ENCODE measurements around the gene P2RX2. TPM values are rescaled to one million over a fixed set of nuclear protein-coding genes. Genes with fewer than 3 reads are reported as not detected.
A peak's percentile ranks its signal among the peaks of the same experiment; 100 is the strongest.

P2RX2 gene
- total RNA-seq, 1 donor: not detected

DNA sequence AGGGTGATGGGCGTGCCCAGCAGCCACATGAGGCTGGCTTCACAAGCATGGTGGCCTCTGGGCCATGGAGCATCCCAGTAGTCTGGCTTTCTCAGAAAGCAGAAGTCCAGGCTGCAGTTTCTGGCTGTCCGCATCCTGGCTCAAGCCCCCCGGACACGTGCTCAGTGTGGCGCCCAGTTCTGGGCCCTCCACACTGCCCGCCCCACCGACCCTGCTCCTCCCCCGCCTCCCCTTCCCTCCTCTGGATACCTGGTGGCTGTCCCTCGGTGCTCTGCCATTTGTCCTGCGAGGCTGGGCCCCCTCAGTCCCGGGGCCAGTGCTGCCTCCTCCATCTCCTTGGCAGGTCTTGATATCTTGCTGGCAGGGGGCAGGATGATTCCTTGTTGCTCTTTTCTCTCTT, 39.8 kb upstream of the P2RX2 start:
- TF ChIP-seq CTCF (IDR thresholded peaks at IDR 0.05; ENCODE audit: insufficient read depth, low read depth, low read length): no peak
- DNase-seq (ENCODE audit: low read depth): no peak
- no peak overlapping the region for H3K4me3 ChIP-seq (ENCODE audit: low read depth, low read length)

DNA sequence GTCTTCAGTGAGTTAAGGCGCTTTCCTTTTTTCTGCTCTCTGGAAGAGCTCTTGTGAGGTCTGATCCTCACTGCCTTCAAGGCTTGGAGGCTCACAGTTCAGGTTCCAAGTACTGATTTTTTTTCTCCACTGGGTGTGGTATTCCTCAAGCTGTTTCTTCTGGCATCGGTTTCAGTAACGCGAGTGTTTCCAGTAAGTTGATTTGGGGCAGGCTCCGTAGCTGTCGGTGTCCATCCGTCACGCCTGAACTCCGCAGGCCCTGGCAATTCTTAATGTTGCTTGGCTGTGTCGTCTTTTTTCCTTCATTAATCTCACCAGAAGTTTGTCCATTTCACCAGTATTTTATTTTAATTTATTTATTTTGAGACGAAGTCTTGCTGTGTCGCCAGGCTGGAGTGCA, 38.8 kb upstream of the P2RX2 start:
- no peak for DNase-seq (ENCODE audit: low read depth)
- no peak overlapping the region for H3K4me3 ChIP-seq (ENCODE audit: low read depth, low read length)
- TF ChIP-seq CTCF (IDR thresholded peaks at IDR 0.05; ENCODE audit: insufficient read depth, low read depth, low read length): no peak

DNA sequence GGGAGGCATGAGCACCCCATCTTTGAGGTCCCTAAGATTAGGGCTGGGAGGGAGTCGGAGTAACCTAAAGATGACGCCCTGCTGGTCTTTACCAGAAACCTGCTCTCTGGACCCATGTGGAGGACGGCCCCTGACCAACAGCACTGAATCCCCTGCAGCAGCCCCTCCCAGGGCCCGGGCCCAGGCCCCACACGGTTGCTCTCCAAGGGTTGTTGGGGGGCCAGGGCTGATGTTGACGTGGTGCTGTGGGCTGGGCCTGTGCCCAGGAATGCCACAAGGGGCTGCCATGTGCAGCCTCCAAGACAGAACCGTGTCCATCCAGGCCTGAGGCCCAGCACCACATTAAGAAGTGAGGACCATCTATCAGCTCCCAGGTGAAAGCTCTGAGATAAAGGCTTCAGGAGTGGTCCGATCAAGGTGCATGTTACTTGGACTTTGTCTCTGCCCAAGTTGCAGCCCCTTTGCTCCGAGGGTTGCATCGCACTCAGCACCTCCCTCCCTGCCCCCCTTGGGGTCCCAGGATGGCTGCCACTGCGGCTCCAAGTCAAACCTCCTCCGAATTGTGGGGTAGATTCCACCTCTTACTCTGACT, 37.8 kb upstream of the P2RX2 start:
- DNase-seq (ENCODE audit: low read depth): no peak
- no peak for TF ChIP-seq CTCF (IDR thresholded peaks at IDR 0.05; ENCODE audit: insufficient read depth, low read depth, low read length)
- no peak overlapping the region for H3K4me3 ChIP-seq (ENCODE audit: low read depth, low read length)

- H3K4me3 ChIP-seq (ENCODE audit: low read depth, low read length): no peak overlapping the region
- TF ChIP-seq CTCF (IDR thresholded peaks at IDR 0.05; ENCODE audit: insufficient read depth, low read depth, low read length): no peak
- DNase-seq (ENCODE audit: low read depth): no peak
Measured at GRCh38 chr12:132581348-132582057, 37.1 kb upstream of the P2RX2 start.

GRCh38 chr12:132582058-132582420, 36.5 kb upstream of the P2RX2 start:
- peak; percentile 22 for DNase-seq (ENCODE audit: low read depth)
- no peak for TF ChIP-seq CTCF (IDR thresholded peaks at IDR 0.05; ENCODE audit: insufficient read depth, low read depth, low read length)
- H3K4me3 ChIP-seq (ENCODE audit: low read depth, low read length): peak overlapping the region; percentile 37

DNA sequence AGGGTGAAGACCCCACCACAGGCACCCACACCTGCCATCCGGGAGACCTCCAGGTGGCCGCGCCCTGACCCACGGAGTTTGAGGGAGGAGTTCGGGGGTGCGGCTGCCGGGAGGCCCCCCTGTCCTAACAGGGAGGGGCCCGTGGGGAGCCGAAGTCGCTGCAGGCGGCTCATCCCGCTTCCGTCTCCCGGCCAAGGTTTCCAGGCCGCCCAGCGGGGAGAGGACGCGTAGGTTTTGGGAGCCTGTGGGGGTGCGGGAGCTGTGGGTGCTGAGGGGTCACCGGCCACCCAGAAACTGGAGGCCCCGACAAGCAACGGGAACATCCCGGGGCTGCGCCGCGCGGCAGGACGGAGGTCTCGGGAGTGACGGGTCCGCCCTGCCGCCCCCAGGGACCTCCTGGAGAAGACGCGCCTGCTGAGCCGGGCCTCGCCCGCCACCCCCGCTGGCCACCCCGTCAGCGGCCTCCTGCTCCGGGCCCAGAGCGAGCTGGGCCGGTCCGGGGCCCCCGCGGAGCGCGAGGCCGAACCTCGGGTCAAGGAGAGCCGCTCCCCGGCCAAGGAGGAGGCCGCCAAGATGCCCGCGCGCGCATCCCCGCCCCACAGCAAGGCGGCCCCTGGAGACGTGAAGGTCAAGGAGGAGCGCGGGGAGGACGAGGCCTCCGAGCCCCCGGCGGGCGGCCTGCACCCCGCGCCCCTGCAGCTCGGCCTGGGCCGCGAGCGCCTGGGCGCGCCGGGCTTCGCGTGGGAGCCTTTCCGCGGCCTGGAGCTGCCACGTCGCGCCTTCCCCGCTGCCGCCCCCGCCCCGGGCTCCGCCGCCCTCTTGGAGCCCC, 35.8 kb upstream of the P2RX2 start:
- no peak for TF ChIP-seq CTCF (IDR thresholded peaks at IDR 0.05; ENCODE audit: insufficient read depth, low read depth, low read length)
- H3K4me3 ChIP-seq (ENCODE audit: low read depth, low read length): peak overlapping the region; percentile 37
- DNase-seq (ENCODE audit: low read depth): no peak

All from fibroblast of villous mesenchyme (primary cell).